ENCODE results near the gene NDFIP2. TPM values are rescaled to one million over a fixed set of nuclear protein-coding genes. Genes with fewer than 3 reads are reported as not detected.

NDFIP2 gene
- total and polyA plus RNA-seq, 12 donors = 5.2 to 62.1 (median 38.9) TPM

GRCh38 chr13:79490824-79491223 lies 9.9 kb downstream of the NDFIP2 start:
- H3K9me3 ChIP-seq (replicated peaks in 1 of 3) = no peaks in the 10 kb centered on the region
- TF ChIP-seq CTCF (IDR thresholded peaks at IDR 0.05) (no peak), POLR2A (IDR thresholded peaks at IDR 0.05) (no peak)
- no peaks in the 10 kb centered on the region for H3K27me3 ChIP-seq
- 71 to 83% (median 78%) methylated on average over 1 of the region's 1 CpG for WGBS, 4 donors
- no peaks in the 10 kb centered on the region for H3K36me3 ChIP-seq (replicated peaks in 1 of 2)
- no peak for DNase-seq
- H3K4me1 ChIP-seq (replicated peaks in 1 of 2) = peaks cover 13 to 51% of the 10 kb centered on the region in 2 donors
- no peak overlapping the region for H3K4me3 ChIP-seq
- intact Hi-C loops (cut with DNase I) = no loop called here
- no peak overlapping the region for H3K27ac ChIP-seq

- 38 to 57% (median 53%) methylated on average over 4 of the region's 4 CpGs for WGBS, 4 donors
- Histone ChIP-seq H3K36me3 (replicated peaks in 1 of 2) (no peaks in the 10 kb centered on the region), H3K4me3 (no peak overlapping the region), H3K9me3 (replicated peaks in 1 of 3) (no peaks in the 10 kb centered on the region), H3K27ac (peak overlapping the region in 2 of 5 donors; percentile 3 to 24), H3K27me3 (no peaks in the 10 kb centered on the region), H3K4me1 (replicated peaks in 1 of 2) (peaks cover 13 to 53% of the 10 kb centered on the region in 2 donors)
- DNase-seq = no peak
- intact Hi-C loops (cut with DNase I) = no loop called here
- TF ChIP-seq CTCF (IDR thresholded peaks at IDR 0.05) (no peak), POLR2A (IDR thresholded peaks at IDR 0.05) (no peak)
Observed at GRCh38 chr13:79491715-79492114, 10.8 kb downstream of the NDFIP2 start.

GRCh38 chr13:79492313-79492798 lies 11.4 kb downstream of the NDFIP2 start:
- H3K36me3 ChIP-seq (replicated peaks in 1 of 2) = no peaks in the 10 kb centered on the region
- no peaks in the 10 kb centered on the region for H3K9me3 ChIP-seq (replicated peaks in 1 of 3)
- no peak overlapping the region for H3K4me3 ChIP-seq
- peak overlapping the region in 4 of 5 donors; percentile 3 to 31 (median 22) for H3K27ac ChIP-seq
- H3K27me3 ChIP-seq = no peaks in the 10 kb centered on the region
- peaks cover 13 to 53% of the 10 kb centered on the region in 2 donors for H3K4me1 ChIP-seq (replicated peaks in 1 of 2)
- no peak for TF ChIP-seq POLR2A (IDR thresholded peaks at IDR 0.05)
- no peak for TF ChIP-seq CTCF (IDR thresholded peaks at IDR 0.05)
- DNase-seq = no peak
- 73 to 83% (median 78%) methylated on average over 5 of the region's 5 CpGs for WGBS, 4 donors
- intact Hi-C loops (cut with DNase I) = no loop called here

GRCh38 chr13:79492918-79493594 lies 12.1 kb downstream of the NDFIP2 start:
- H3K9me3 ChIP-seq (replicated peaks in 1 of 3) = no peaks in the 10 kb centered on the region
- TF ChIP-seq CTCF (IDR thresholded peaks at IDR 0.05) (no peak), POLR2A (IDR thresholded peaks at IDR 0.05) (no peak)
- no peaks in the 10 kb centered on the region for H3K36me3 ChIP-seq (replicated peaks in 1 of 2)
- H3K27me3 ChIP-seq = no peaks in the 10 kb centered on the region
- no peak overlapping the region for H3K4me3 ChIP-seq
- no peak for DNase-seq
- H3K4me1 ChIP-seq (replicated peaks in 1 of 2) = peaks cover 13 to 53% of the 10 kb centered on the region in 2 donors
- intact Hi-C loops (cut with DNase I) = no loop called here
- 86 to 89% (median 87%) methylated on average over 2 of the region's 2 CpGs for WGBS, 4 donors
- H3K27ac ChIP-seq = peak overlapping the region in 1 of 5 donors; percentile 3
